Mesodermal cell (in vitro differentiated cells): ENCODE data around the gene RPL32.
"Not testable (repeated sequence)": the region's sequence is repeated elsewhere in the genome, so short reads cannot be mapped to it uniquely, and the experiment has no call there.

ENCODE experiments used
- H3K27ac ChIP-seq: 2 replicates; pipeline ENCODE4 v1.7.0; 2013; ENCODE audit warnings: mild to moderate bottlenecking, low read depth, low read length, moderate library complexity; ENCODE audit not compliant: severe bottlenecking
- H3K36me3 ChIP-seq: 2 replicates; pipeline ENCODE4 v1.7.1; 2013; ENCODE audit warnings: mild to moderate bottlenecking, low read length, moderate library complexity; ENCODE audit not compliant: control insufficient read depth, insufficient read depth
- H3K4me1 ChIP-seq: one replicate; pipeline ENCODE4 v1.7.1; 2013; ENCODE audit warnings: mild to moderate bottlenecking, low read length; ENCODE audit not compliant: insufficient read depth, control insufficient read depth, poor library complexity, severe bottlenecking
- H3K4me3 ChIP-seq: 2 replicates; pipeline ENCODE4 v1.7.0; 2013; ENCODE audit warnings: low read length, control low read depth, mild to moderate bottlenecking; ENCODE audit not compliant: insufficient read depth, poor library complexity, severe bottlenecking; ENCODE audit errors: extremely low read depth
- H3K9me3 ChIP-seq: 2 replicates; pipeline ENCODE4 v1.7.1; 2013; ENCODE audit warnings: mild to moderate bottlenecking, low read length, moderate library complexity; ENCODE audit not compliant: control insufficient read depth
- WGBS, 2 experiments: methylation state at CpG; one replicate each; pipeline ENCODE4 v1.1.5; 2013; ENCODE audit warnings: missing lambda C conversion rate in 2 of 2; ENCODE audit not compliant: insufficient coverage in 2 of 2; 5-methylcytosine and 5-hydroxymethylcytosine counted together

Gene RPL32

GRCh38 chr3:12879191-12879815, 37.9 kb upstream of the RPL32 start:
- no peaks in the 10 kb centered on the region for H3K9me3 ChIP-seq
- H3K4me1 ChIP-seq: peaks cover 12% of the 10 kb centered on the region
- WGBS, 2 experiments: 90 to 91% methylated on average over 3 to 4 of the region's 5 CpGs
- no peak overlapping the region for H3K27ac ChIP-seq
- no peaks in the 10 kb centered on the region for H3K36me3 ChIP-seq
- H3K4me3 ChIP-seq: no peak overlapping the region

- not testable (repeated sequence) for H3K9me3 ChIP-seq, H3K4me1 ChIP-seq, H3K36me3 ChIP-seq, H3K4me3 ChIP-seq, H3K27ac ChIP-seq
- WGBS, 2 experiments: 100% methylated on average over 1 of the region's 2 CpGs; no CpG with 5 or more reads in 1 of the 2 experiments
Observed at GRCh38 chr3:12878758-12879157, 37.4 kb upstream of the RPL32 start.

- H3K9me3 ChIP-seq: no peaks in the 10 kb centered on the region
- peaks cover 8% of the 10 kb centered on the region for H3K4me1 ChIP-seq
- H3K36me3 ChIP-seq: no peaks in the 10 kb centered on the region
- H3K27ac ChIP-seq: no peak overlapping the region
- no peak overlapping the region for H3K4me3 ChIP-seq
- WGBS, 2 experiments: 85 to 90% methylated on average over 2 of the region's 2 CpGs
Observed at GRCh38 chr3:12878141-12878574, 36.8 kb upstream of the RPL32 start.

- 93% methylated on average over 6 to 7 of the region's 7 CpGs for WGBS, 2 experiments
- H3K9me3 ChIP-seq: no peaks in the 10 kb centered on the region
- peaks cover 8% of the 10 kb centered on the region for H3K4me1 ChIP-seq
- H3K36me3 ChIP-seq: no peaks in the 10 kb centered on the region
- H3K27ac ChIP-seq: no peak overlapping the region
- no peak overlapping the region for H3K4me3 ChIP-seq
Observed at GRCh38 chr3:12877040-12877439, 35.7 kb upstream of the RPL32 start.

GRCh38 chr3:12875857-12876836, 34.8 kb upstream of the RPL32 start:
- Histone ChIP-seq H3K9me3 (no peaks in the 10 kb centered on the region), H3K4me1 (peaks cover 8% of the 10 kb centered on the region), H3K36me3 (no peaks in the 10 kb centered on the region), H3K4me3 (no peak overlapping the region), H3K27ac (no peak overlapping the region)
- WGBS, 2 experiments: 18 to 20% methylated on average over 40 to 44 of the region's 60 CpGs

DNA sequence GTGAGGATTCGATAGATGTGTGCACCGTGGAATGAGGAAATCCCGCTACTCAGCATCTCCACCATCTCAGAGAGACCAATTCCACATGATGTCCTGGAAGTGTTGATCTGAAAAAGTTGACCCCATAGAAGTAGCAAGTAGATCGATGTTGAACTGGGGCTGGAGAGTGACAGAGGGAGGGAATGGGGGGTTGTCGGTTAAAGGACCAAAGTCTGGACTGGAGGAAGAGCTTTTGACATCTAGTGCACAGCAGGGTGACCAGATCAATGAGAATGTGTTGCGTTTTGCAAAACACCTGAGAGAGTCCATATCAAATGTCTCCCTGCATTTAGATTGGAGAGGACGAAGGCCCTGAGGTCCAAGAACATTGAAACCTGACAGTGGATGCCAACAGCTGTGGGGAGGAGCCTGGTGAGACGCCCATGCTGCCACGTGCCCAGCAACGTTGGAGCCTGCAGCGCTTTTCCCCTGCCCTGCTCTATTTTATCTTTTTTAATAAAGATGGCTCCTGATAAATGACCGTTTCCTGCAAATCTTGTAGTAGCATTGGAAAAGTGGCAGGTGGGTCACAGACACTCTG, 30.1 kb upstream of the RPL32 start:
- WGBS, 2 experiments: 77% methylated on average over 4 to 9 of the region's 12 CpGs

GRCh38 chr3:12870942-12871341, 29.6 kb upstream of the RPL32 start:
- Histone ChIP-seq H3K27ac (no peak overlapping the region), H3K4me1 (peaks cover 4% of the 10 kb centered on the region), H3K9me3 (no peaks in the 10 kb centered on the region), H3K36me3 (no peaks in the 10 kb centered on the region), H3K4me3 (no peak overlapping the region)
- WGBS, 2 experiments: 69 to 75% methylated on average over 5 of the region's 9 CpGs

More for the DNA sequence above, 30.1 kb upstream of the RPL32 start:
- Histone ChIP-seq H3K4me1 (peaks cover 5% of the 10 kb centered on the region), H3K4me3 (no peak overlapping the region), H3K27ac (no peak overlapping the region), H3K9me3 (no peaks in the 10 kb centered on the region), H3K36me3 (no peaks in the 10 kb centered on the region)

DNA sequence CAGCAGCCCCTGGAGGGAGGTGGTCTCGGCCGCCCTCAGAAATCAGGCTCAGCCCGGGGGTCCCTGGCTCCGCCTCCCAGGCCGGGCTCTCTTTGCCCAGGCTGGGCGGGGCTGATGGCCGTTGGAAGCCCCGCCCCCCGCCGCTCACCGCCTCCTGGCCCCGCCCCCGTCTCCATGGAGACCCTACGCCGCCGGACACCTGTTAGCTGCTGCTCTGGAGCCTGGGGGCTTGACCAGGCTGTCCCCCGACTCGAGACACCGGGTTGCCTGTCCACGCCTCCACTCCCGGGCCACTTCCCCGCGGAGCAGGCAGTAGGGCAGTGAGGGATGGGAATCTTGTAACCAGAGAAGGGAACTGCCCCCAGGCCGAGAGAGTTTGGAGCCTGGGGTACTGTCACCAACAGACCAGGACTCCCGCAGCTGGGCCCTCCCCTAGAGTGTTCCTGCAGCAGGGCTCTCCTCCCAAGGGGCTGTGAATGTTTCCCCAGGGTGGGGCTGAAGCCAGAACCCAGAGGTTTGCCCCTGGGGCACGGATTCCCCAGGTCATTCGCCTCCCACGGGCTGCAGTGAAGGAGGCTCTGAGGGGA, 27.8 kb upstream of the RPL32 start:
- H3K27ac ChIP-seq: peak overlapping the region; percentile 93
- H3K9me3 ChIP-seq: no peaks in the 10 kb centered on the region
- peaks cover 4% of the 10 kb centered on the region for H3K4me1 ChIP-seq
- H3K4me3 ChIP-seq: peak overlapping the region; percentile 47
- WGBS, 2 experiments: 6 to 13% methylated on average over 10 to 16 of the region's 28 CpGs
- no peaks in the 10 kb centered on the region for H3K36me3 ChIP-seq

GRCh38 chr3:12868039-12869034, 27.0 kb upstream of the RPL32 start:
- peak overlapping the region; percentile 93 for H3K27ac ChIP-seq
- peaks cover 4% of the 10 kb centered on the region for H3K4me1 ChIP-seq
- H3K9me3 ChIP-seq: no peaks in the 10 kb centered on the region
- 3 to 5% methylated on average over 39 of the region's 45 CpGs for WGBS, 2 experiments
- no peaks in the 10 kb centered on the region for H3K36me3 ChIP-seq
- H3K4me3 ChIP-seq: peak overlapping the region; percentile 47
